HG03521 (cell line): ENCODE data around the gene ZNF146.
"Not testable (repeated sequence)": the region's sequence is repeated elsewhere in the genome, so short reads cannot be mapped to it uniquely, and the experiment has no call there.

ENCODE experiments used
- ATAC-seq: cut with Tn5 transposase; IDR thresholded peaks from one replicate; pipeline ENCODE4 v1.9.1; 2021; ENCODE audit warnings: mild to moderate bottlenecking, moderate library complexity; ENCODE audit not compliant: unreplicated experiment

ZNF146 gene

DNA sequence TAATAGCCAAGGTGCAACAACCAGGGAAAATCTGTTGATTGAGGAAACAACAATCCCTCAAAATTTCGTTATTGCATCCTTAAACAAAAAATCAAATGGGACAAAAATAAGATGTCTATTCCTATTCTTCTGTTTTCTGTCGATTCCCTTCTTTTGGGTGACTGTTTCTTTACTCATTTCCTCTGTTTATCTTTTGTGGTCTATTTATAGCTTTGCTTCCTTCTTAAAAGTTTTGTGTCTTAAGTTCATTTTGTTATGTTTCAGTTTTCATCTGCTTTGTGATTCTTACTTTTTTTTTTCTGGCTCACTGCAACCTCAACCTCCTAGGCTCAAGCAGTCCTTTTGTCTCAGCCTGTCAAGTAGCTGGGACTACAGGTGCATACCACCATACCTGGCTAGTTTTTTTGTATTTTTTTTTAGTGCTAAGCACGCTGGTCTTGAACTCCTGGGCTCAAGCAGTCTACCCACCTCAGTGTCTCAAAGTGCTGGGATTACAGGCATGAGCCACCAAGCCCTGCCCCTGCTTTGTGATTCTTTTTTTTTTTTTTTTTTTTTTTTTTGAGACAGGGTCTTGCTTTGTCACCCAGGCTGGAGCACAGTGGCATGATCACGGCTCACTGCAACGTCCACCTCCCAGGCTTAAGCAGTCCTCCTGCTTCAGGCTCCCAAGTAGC, 10.4 kb downstream of the ZNF146 start:
- ATAC-seq: no peak

DNA sequence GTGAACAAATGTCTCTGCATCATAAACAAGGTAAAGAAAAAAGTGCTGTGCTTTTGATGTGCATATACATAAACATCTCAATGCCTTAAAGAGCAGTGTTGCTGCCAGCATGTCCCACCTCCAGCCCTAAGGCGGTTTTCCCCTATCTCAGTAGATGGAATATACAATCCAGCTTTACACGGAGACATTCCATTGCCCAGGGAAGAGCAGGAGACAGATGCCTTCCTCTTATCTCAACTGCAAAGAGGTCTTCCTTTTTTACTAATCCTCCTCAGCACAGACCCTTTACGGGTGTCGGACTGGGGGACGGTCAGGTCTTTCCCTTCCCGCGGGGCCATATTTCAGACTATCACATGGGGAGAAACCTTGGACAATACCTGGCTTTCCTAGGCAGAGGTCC, 18.7 kb downstream of the ZNF146 start:
- not testable (repeated sequence) for ATAC-seq

DNA sequence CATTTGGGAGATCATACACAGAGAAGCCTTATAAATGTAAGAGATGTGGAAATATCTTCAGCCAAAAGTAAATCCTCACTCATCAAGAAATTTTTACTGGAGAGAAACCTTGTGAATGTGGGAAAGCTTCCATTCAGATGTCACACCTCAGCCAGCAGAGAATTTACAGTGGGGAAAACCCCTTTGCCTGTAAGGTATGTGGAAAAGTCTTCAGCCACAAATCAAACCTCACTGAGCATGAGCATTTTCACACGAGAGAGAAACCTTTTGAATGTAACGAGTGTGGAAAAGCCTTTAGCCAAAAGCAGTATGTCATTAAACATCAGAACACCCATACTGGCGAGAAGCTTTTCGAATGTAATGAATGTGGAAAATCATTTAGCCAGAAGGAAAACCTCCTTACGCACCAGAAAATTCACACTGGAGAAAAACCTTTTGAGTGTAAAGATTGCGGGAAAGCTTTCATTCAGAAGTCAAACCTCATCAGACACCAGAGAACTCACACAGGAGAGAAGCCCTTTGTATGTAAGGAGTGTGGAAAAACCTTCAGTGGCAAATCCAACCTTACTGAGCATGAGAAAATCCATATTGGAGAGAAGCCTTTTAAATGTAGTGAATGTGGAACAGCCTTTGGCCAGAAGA, 21.5 kb downstream of the ZNF146 start:
- ATAC-seq: no peak

DNA sequence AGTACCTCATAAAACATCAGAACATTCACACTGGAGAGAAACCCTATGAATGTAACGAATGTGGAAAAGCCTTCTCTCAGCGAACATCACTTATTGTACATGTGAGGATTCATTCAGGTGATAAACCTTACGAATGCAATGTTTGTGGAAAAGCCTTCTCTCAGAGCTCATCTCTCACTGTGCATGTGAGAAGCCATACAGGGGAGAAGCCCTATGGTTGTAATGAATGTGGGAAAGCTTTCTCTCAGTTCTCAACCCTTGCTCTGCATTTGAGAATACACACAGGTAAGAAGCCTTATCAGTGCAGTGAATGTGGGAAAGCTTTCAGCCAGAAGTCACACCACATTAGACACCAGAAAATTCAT, 22.0 kb downstream of the ZNF146 start:
- ATAC-seq: no peak

DNA sequence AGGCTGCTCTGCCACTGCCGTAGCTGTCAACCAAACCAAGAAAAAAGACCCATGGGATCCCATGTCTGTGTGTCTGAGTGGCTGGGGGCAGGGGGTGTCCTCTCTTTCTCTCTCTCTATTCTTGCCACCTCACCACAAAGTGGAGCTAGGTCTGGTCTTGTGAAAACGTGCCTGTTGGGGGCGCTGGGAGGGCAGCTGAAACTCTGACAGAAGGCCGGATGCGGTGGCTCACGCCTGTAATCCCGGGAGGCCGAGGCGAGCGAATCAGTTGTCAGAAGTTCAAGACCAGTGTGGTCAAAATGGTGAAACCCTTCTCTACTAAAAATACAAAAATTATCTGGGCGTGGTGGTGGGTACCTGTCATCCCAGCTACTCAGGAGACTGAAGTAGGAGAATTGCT, 29.2 kb downstream of the ZNF146 start:
- ATAC-seq: no peak

DNA sequence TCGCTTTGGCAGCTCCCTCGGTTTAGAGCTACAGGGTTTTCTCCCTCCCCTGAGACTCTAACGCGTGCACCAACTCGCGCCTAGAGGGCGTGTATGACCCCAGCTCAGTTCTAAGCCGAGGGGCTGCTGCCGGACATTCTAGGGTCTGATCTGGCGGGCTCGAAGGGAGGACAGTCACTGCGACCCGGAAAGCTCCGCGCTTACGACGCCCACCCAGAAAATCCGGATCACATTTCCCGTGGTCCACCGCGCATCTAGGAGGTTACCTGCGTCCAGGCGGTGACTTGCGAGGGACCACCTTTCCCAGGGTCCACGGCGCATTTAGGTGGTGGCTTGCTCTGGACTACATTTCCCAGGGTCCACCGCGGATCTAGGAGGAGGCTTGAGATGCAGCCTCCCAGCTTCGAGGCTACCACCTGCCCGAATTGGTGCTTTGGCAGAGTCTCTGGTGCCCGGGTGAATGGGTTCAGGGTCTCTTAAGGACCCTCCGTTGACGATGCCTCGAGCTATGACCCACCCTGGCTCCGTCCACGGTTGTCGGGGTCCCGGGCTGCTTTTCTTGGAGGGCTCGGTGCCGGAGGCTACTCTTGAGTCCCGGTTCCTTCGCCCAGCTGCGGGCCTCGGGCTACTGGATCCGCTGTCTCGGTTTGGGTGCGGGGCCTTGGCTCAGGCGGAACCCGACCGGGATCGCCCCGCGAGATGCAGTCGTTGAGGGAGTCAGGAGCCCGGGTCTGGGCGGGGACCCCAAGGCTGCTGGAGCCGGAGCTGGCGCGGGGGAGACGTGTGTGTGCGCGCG, 30.5 kb downstream of the ZNF146 start:
- ATAC-seq: no peak

DNA sequence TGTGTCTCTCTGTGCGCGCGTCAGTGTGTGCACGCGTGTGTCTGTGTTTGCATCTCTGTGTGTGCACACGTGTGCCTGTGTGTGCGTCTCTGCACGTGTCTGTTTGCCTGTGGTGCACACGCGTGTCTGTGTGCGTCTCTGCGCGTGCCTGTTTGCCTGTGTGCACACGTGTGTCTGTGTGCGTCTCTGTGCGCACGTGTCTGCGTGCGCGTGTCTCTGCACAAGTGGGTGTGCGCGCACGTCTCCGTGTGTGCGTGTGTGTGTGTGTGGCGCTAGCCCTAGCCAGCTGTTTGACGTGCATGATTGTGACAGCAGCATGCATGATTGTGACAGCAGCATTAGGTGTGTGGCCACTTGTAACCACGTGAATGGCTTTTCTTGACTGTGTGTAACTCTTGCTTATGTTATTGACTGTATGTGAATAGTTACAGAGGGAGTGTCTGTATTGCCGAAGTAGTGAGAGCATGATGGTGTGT, 31.1 kb downstream of the ZNF146 start:
- no peak for ATAC-seq

DNA sequence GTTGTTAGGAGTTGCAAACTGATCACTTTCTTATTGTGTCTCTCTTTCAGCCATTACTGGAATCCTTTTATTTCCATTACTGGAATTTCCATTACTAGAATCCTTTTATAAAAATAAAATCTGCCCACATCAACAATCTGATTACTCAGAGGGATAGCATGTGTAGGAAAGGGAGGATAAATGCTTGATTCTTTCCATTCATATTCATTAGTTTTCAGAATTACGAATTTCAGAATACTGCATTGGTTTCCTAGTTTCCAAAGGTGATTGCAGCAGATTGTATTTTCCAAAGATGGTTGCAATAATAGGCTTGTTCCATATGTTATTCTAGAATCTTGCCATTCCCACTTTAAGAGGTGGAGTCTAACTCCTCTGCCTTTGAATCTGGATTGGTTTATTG, 37.1 kb downstream of the ZNF146 start:
- no peak for ATAC-seq

DNA sequence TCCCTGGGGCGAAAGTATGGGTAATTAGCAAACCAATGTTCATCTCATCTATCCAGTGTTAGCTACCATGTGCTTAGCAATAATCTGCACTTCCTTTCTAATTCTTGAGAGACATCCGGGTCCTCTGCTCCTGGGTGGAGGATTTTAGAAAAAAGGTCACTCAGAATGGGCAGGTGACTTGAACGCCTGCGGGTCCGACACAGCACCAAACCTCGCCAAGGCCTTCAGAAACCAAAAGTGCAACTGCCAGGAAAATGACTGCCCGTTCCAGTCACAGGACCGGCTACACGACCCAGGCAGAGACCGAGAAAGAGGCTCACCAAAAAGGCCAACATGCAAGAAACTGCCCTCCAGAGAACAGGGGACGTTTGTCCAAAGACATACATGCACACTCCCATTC, 39.9 kb downstream of the ZNF146 start:
- no peak for ATAC-seq

DNA sequence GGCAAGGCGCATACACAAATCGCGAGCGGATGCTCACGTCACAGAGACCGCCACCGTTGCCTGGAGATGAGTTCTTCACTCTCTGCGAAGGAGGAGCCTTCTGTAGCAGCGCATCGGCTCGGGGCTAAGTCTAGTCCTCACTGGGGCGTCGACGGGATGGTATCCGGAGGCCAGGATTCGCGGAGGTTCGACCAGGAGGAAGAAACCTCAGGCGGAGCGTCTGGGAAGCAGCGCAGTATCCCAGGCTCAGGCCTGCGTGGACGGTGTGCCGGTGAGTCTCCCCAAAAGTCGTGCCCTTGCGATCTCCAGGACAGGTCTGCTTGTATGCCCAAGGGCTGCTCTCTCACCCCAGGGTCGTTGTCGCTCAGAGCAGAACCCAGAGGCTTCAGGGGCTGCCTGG, 40.4 kb downstream of the ZNF146 start:
- ATAC-seq: no peak

DNA sequence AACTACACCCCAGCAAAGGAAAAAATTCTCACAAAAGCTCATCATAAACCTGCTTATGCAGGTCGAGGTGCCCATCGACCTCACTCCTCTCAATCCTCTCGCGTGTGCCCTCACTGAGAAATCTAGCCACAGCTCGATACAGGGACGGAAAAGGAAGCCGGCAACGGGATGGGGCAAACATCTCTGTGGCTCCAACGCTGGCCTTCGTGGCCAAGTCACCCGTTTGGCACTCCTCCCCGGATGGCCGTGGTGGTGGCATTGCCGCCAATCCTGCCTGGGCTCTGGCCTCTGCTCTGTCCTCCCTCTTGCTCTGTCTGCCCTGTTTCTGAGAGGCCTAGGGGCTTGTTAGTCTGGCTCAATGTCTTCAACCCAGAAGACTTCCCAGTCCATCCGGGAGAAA, 41.2 kb downstream of the ZNF146 start:
- no peak for ATAC-seq

DNA sequence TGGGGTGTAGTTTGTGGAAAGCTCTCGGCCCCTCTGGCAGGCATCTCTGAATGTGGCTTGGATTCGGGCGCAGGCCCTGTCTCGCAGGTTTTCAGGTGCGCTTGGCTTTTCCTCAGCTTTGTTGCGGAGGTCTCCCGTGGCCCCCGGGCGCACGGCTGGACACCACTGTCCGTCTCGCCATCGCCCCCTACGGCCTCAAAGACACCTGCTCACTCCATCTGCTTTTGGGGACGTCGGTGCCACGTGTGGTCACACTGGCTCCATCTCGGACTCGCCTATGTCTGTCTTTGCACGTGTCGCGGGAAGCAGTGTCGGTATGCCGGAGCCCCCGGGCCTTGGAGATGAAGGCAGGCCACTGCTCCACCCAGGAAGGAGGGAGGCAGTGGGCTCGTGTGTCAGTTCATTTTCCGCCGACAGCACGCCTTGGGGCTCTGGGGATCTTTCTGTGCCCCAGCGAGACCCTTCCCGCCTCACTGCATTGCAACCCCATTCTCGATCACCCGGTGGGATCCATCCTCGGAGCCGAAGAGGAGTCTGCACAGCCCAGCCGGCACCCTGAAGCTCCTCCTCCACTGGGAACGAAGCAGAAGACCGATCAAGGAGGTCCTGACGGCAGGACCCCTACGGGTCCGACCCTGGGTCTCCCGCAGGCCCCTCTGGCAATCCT, 42.1 kb downstream of the ZNF146 start:
- ATAC-seq: no peak

DNA sequence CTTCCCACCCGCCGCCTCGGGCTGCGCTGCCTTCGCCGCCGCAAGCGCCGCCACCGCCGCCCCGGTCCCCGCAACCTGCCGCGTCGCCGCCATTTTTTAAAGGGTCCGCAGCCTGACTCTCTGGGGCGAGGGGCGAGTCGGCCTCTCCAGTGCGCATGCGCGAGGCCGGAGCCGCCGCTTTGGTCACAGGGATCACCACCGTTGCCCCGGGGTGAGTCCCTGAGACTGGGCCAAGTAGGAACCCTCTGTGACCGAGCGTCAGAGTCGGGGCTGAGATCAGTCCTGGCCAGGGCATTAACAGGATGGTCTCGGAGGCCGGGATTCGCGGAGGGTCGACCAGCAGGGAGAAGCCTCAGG, 42.6 kb downstream of the ZNF146 start:
- no peak for ATAC-seq

DNA sequence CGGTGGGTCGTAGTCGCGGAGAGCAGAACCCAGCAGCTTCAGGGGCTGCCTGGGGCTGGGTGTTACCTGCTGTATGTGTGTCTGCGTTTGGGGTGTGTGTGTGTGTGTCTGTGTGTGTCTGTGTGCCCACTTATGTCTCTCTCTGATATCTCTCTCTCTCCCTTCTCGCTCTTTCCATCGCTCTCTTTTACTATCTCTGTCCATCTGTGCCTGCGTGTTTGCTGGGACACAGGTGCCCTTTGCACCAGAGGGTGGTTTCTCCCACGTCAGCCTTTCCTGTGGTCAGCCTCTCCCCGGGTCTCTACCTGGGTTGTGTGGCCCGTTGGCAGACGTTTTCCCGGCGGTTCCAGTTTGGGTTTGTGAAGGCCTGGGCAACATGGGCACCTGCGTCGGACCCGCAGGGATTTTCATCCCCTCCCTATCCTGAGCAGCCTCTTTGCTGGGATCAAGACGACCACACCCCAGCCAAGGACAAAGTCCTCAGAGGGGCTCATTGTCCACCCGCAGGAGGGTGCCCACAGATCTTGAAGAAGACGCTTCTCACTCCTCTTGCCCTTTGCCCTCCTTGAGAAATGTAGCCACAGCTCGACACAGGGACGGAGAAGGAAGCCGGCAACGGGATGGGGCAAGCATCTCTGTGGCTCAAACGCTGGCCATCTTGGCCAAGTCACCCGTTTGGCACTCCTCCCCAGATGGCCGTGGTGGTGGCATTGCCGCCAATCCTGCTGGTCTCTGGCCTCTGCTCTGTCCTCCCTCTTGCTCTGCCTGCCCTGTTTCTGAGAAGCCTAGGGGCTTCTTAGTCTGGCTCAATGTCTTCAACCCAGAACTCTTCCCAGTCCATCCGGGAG, 43.3 kb downstream of the ZNF146 start:
- no peak for ATAC-seq

DNA sequence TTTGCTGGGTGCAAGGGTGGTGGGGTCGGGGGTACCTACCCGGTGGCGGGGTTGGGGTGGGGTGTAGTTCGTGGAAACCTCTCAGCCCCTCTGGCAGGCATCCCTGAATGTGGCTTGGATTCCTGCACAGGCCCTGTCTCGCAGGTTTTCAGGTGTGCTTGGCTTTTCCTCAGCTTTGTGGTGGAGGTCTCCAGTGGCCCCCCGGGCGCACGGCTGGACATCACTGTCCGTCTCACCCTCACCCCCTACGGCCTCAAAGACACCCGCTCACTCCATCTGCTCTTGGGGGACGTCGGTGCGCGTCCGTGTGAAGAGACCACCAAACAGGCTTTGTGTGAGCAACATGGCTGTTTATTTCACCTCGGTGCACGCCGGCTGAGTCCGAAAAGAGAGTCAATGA, 44.3 kb downstream of the ZNF146 start:
- no peak for ATAC-seq

DNA sequence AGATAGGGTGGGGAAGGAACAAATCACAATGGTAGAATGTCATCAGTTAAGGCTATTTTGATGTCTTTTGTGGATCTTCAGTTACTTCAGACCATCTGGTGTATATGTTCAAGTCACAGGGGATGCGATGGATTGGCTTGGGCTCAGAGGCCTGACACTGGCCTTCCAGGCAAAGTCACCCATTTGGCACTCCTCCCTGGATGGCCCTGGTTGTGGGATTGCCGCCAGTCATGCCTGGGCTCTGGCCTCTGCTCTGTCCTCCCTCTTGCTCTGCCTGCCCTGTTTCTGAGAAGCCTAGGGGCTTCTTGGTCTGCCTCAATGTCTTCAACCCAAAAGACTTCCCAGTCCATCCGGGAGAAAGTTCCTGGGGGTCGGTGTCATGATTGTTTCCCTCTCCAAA, 50.2 kb downstream of the ZNF146 start:
- ATAC-seq: no peak

DNA sequence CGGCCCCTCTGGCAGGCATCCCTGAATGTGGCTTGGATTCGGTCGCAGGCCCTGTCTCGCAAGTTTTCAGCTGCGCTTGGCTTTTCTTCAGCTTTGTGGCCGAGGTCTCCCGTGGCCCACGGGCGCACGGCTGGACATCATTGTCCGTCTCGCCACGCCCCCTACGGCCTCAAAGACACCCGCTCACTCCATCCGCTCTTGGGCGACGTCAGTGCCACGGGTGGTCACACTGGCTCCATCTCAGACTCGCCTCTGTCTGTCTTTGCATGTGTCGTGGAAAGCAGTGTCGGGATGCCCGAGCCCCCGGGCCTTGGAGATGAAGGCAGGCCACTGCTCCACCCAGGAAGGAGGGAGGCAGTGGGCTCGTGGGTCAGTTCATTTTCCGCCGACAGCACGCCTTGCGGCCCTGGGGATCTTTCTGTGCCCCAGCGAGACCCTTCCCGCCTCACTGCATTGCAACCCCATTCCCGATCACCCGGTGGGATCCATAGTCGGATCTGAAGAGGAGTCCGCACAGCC, 51.0 kb downstream of the ZNF146 start:
- no peak for ATAC-seq

DNA sequence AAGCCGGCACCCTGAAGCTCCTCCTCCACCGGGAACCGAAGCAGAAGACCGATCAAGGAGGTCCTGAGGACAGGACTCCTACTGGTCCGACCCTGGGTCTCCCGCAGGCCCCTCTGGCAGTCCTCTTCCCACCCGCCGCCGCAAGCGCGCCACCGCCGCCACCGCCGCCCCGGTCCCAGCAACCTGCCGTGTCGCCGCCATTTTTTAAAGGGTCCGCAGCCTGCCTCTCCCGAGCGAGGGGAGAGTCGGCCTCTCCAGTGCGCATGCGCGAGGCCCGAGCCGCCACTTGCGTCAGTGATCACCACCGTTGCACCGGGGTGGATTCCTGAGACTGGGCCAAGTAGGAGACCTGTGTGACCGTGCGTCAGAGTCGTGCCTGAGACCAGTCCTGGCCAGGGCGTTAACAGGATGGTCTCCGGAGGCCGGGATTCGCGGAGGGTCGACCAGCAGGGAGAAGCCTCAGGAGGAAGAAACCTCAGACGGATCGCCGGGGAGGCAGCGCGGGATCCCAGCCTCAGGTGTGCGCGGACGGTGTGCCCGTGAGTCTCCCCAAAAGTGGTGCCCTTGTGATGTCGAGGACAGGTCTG, 51.6 kb downstream of the ZNF146 start:
- no peak for ATAC-seq

DNA sequence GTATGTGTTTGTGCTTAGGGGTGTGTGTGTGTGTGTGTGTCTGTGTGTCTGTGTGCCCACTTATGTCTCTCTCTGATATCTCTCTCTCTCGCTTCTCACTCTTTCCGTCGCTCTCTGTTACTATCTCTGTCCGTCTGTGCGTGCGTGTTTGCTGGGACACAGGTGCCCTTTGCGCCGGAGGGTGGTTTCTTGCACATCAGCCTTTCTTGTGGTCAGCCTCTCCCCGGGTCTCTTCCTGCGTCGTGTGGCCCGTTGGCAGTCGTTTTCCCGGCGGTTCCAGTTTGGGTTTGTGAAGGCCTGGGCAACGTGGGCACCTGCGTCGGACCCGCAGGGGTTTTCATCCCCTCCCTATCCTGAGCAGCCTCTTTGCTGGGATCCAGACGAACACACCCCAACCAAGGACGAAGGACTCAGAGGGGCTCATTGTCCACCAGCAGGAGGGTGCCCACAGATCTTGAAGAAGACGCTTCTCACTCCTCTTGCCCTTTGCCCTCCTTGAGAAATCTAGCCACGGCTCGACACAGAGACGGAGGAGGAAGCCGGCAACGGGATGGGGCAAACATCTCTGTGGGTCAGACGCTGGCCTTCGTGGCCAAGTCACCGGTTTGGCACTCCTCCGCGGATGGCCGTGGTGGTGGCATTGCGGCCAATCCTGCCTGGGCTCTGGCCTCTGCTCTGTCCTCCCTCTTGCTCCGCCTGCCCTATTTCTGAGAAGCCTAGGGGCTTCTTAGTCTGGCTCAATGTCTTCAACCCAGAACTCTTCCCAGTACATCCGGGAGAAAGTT, 52.3 kb downstream of the ZNF146 start:
- ATAC-seq: no peak
